ENCODE measurements around the gene GUCY2C.

The GUCY2C gene

GRCh38 chr12:14577344-14577743 is 119.1 kb downstream of the GUCY2C start:
- H3K27ac ChIP-seq (replicated peaks), result no peak overlapping the region; the same call in 1 of the 2 replicates
- TF ChIP-seq CTCF (IDR thresholded peaks at IDR 0.05; ENCODE audit: insufficient read depth, low read length), result no peak
- TF ChIP-seq REST (IDR thresholded peaks at IDR 0.05; ENCODE audit: insufficient replicate concordance, low read depth), result no peak
- TF ChIP-seq GABPA (IDR thresholded peaks at IDR 0.05; ENCODE audit: low read depth), result 0 out of 2 replicates have a peak, but pooled peaks have one; percentile 36
- peak; percentile 90 for TF ChIP-seq POLR2AphosphoS5 (IDR thresholded peaks at IDR 0.05; ENCODE audit: low read depth)
- TF ChIP-seq SPI1 (IDR thresholded peaks at IDR 0.05; ENCODE audit: borderline replicate concordance, low read depth), result peak; percentile 24; the same call in 1 of the 2 replicates
- H3K27me3 ChIP-seq (ENCODE audit: insufficient read depth, poor library complexity, severe bottlenecking), result no peaks in the 10 kb centered on the region
- DNase-seq (ENCODE audit: low read depth in 1 of 2, low spot score in 1 of 2), result peak; percentile 90 to 98
- H3K4me3 ChIP-seq (replicated peaks; ENCODE audit: insufficient read depth, low read length), result no peak overlapping the region

- no peak for TF ChIP-seq REST (IDR thresholded peaks at IDR 0.05; ENCODE audit: insufficient replicate concordance, low read depth)
- H3K27ac ChIP-seq (replicated peaks), result no peak overlapping the region; the same call in 1 of the 2 replicates
- DNase-seq (ENCODE audit: low read depth in 1 of 2, low spot score in 1 of 2), result no peak
- no peak overlapping the region for H3K4me3 ChIP-seq (replicated peaks; ENCODE audit: insufficient read depth, low read length)
- no peaks in the 10 kb centered on the region for H3K27me3 ChIP-seq (ENCODE audit: insufficient read depth, poor library complexity, severe bottlenecking)
Observed at GRCh38 chr12:14576896-14577295, 119.5 kb downstream of the GUCY2C start.

GRCh38 chr12:14575585-14575984 is 120.8 kb downstream of the GUCY2C start:
- TF ChIP-seq SPI1 (IDR thresholded peaks at IDR 0.05; ENCODE audit: borderline replicate concordance, low read depth) (no peak), POLR2AphosphoS5 (IDR thresholded peaks at IDR 0.05; ENCODE audit: low read depth) (no peak), REST (IDR thresholded peaks at IDR 0.05; ENCODE audit: insufficient replicate concordance, low read depth) (no peak), GABPA (IDR thresholded peaks at IDR 0.05; ENCODE audit: low read depth) (no peak), CTCF (IDR thresholded peaks at IDR 0.05; ENCODE audit: insufficient read depth, low read length) (no peak)
- H3K27ac ChIP-seq (replicated peaks), result no peak overlapping the region
- DNase-seq (ENCODE audit: low read depth in 1 of 2, low spot score in 1 of 2), result no peak
- no peak overlapping the region for H3K4me3 ChIP-seq (replicated peaks; ENCODE audit: insufficient read depth, low read length)
- no peaks in the 10 kb centered on the region for H3K27me3 ChIP-seq (ENCODE audit: insufficient read depth, poor library complexity, severe bottlenecking)

- TF ChIP-seq CTCF (IDR thresholded peaks at IDR 0.05; ENCODE audit: insufficient read depth, low read length) (no peak), GABPA (IDR thresholded peaks at IDR 0.05; ENCODE audit: low read depth) (no peak), SPI1 (IDR thresholded peaks at IDR 0.05; ENCODE audit: borderline replicate concordance, low read depth) (no peak), POLR2AphosphoS5 (IDR thresholded peaks at IDR 0.05; ENCODE audit: low read depth) (no peak), REST (IDR thresholded peaks at IDR 0.05; ENCODE audit: insufficient replicate concordance, low read depth) (no peak)
- peaks cover 6% of the 10 kb centered on the region for H3K27me3 ChIP-seq (ENCODE audit: insufficient read depth, poor library complexity, severe bottlenecking)
- H3K4me3 ChIP-seq (replicated peaks; ENCODE audit: insufficient read depth, low read length), result no peak overlapping the region
- H3K27ac ChIP-seq (replicated peaks), result no peak overlapping the region
- DNase-seq (ENCODE audit: low read depth in 1 of 2, low spot score in 1 of 2), result no peak
Observed at GRCh38 chr12:14573118-14573517, 123.3 kb downstream of the GUCY2C start.
